Measurements from ENCODE around the gene GABRD. TPM values are rescaled to one million over a fixed set of nuclear protein-coding genes. Genes with fewer than 3 reads are reported as not detected.

The GABRD gene
- total RNA-seq, 1 donor from 2014 or later: not detected

- no peak for TF ChIP-seq CTCF (IDR thresholded peaks at IDR 0.05; ENCODE audit: insufficient read depth, low read depth, low read length)
- TF ChIP-seq EZH2 (IDR thresholded peaks at IDR 0.05; ENCODE audit: insufficient read depth, low read length): no peak
- H3K4me2 ChIP-seq (ENCODE audit: low read length): no peak overlapping the region
- H3K27me3 Mint-ChIP-seq (ENCODE audit: low read depth, unreplicated experiment): no peaks in the 10 kb centered on the region
- peaks cover 3% of the 10 kb centered on the region for H3K27me3 ChIP-seq (ENCODE audit: insufficient read depth, low read length)
- H3K36me3 ChIP-seq (ENCODE audit: insufficient read depth, low read length): no peaks in the 10 kb centered on the region
- peaks cover 17% of the 10 kb centered on the region for H3K9me3 ChIP-seq (ENCODE audit: insufficient read depth, low read depth, low read length)
- H3K27ac Mint-ChIP-seq (ENCODE audit: unreplicated experiment): no peak overlapping the region
- H2AFZ ChIP-seq (ENCODE audit: low read depth, low read length): no peak overlapping the region
- no peaks in the 10 kb centered on the region for H3K4me1 Mint-ChIP-seq (ENCODE audit: low read depth, unreplicated experiment)
- H3K9me3 Mint-ChIP-seq (ENCODE audit: unreplicated experiment): peaks cover 13% of the 10 kb centered on the region
- no peak overlapping the region for H3K9ac ChIP-seq (ENCODE audit: low read length)
- no peak overlapping the region for H3K27ac ChIP-seq (ENCODE audit: low read depth, low read length)
- no peaks in the 10 kb centered on the region for H4K20me1 ChIP-seq (ENCODE audit: insufficient read depth, low read length)
- DNase-seq (ENCODE audit: low read depth) (no peak), FAIRE-seq (no peak)
- no peaks in the 10 kb centered on the region for H3K4me1 ChIP-seq (ENCODE audit: insufficient read depth, low read length)
- peaks cover 36% of the 10 kb centered on the region for H3K36me3 Mint-ChIP-seq (ENCODE audit: low read depth, unreplicated experiment)
- H3K79me2 ChIP-seq (ENCODE audit: insufficient read depth, low read length): no peaks in the 10 kb centered on the region
- no peak overlapping the region for H3K4me3 ChIP-seq (ENCODE audit: insufficient read depth, low read depth, low read length)
- H3K4me3 Mint-ChIP-seq (ENCODE audit: unreplicated experiment): no peak overlapping the region
These were observed 56.0 kb downstream of the GABRD start for GRCh38 chr1:2074944-2075740.

GRCh38 chr1:2076826-2077225 lies 57.7 kb downstream of the GABRD start:
- no peak for DNase-seq (ENCODE audit: low read depth)
- no peak overlapping the region for H3K27ac ChIP-seq (ENCODE audit: low read depth, low read length)
- TF ChIP-seq CTCF (IDR thresholded peaks at IDR 0.05; ENCODE audit: insufficient read depth, low read depth, low read length): no peak
- TF ChIP-seq EZH2 (IDR thresholded peaks at IDR 0.05; ENCODE audit: insufficient read depth, low read length): no peak
- peaks cover 42% of the 10 kb centered on the region for H3K36me3 Mint-ChIP-seq (ENCODE audit: low read depth, unreplicated experiment)
- no peaks in the 10 kb centered on the region for H3K27me3 Mint-ChIP-seq (ENCODE audit: low read depth, unreplicated experiment)
- no peak for FAIRE-seq
- H3K4me3 Mint-ChIP-seq (ENCODE audit: unreplicated experiment): no peak overlapping the region
- peaks cover 17% of the 10 kb centered on the region for H3K9me3 ChIP-seq (ENCODE audit: insufficient read depth, low read depth, low read length)
- no peaks in the 10 kb centered on the region for H3K36me3 ChIP-seq (ENCODE audit: insufficient read depth, low read length)
- H2AFZ ChIP-seq (ENCODE audit: low read depth, low read length): no peak overlapping the region
- no peaks in the 10 kb centered on the region for H3K79me2 ChIP-seq (ENCODE audit: insufficient read depth, low read length)
- peak overlapping the region; percentile 41 for H3K27ac Mint-ChIP-seq (ENCODE audit: unreplicated experiment)
- H3K9ac ChIP-seq (ENCODE audit: low read length): no peak overlapping the region
- H3K4me2 ChIP-seq (ENCODE audit: low read length): no peak overlapping the region
- peaks cover 13% of the 10 kb centered on the region for H3K9me3 Mint-ChIP-seq (ENCODE audit: unreplicated experiment)
- H3K27me3 ChIP-seq (ENCODE audit: insufficient read depth, low read length): peaks cover 3% of the 10 kb centered on the region
- H4K20me1 ChIP-seq (ENCODE audit: insufficient read depth, low read length): no peaks in the 10 kb centered on the region
- H3K4me3 ChIP-seq (ENCODE audit: insufficient read depth, low read depth, low read length): no peak overlapping the region
- no peaks in the 10 kb centered on the region for H3K4me1 Mint-ChIP-seq (ENCODE audit: low read depth, unreplicated experiment)
- no peaks in the 10 kb centered on the region for H3K4me1 ChIP-seq (ENCODE audit: insufficient read depth, low read length)

GRCh38 chr1:2078170-2078569 lies 59.0 kb downstream of the GABRD start:
- Histone ChIP-seq H3K27ac (ENCODE audit: low read depth, low read length) (no peak overlapping the region), H3K4me1 (ENCODE audit: insufficient read depth, low read length) (no peaks in the 10 kb centered on the region), H3K9me3 (ENCODE audit: insufficient read depth, low read depth, low read length) (peaks cover 17% of the 10 kb centered on the region), H4K20me1 (ENCODE audit: insufficient read depth, low read length) (no peaks in the 10 kb centered on the region), H3K27me3 (ENCODE audit: insufficient read depth, low read length) (peaks cover 3% of the 10 kb centered on the region), H3K36me3 (ENCODE audit: insufficient read depth, low read length) (no peaks in the 10 kb centered on the region), H3K79me2 (ENCODE audit: insufficient read depth, low read length) (no peaks in the 10 kb centered on the region), H3K4me2 (ENCODE audit: low read length) (no peak overlapping the region), H2AFZ (ENCODE audit: low read depth, low read length) (no peak overlapping the region), H3K4me3 (ENCODE audit: insufficient read depth, low read depth, low read length) (no peak overlapping the region), H3K9ac (ENCODE audit: low read length) (no peak overlapping the region)
- TF ChIP-seq EZH2 (IDR thresholded peaks at IDR 0.05; ENCODE audit: insufficient read depth, low read length) (no peak), CTCF (IDR thresholded peaks at IDR 0.05; ENCODE audit: insufficient read depth, low read depth, low read length) (no peak)
- Mint-ChIP-seq H3K9me3 (ENCODE audit: unreplicated experiment) (peaks cover 13% of the 10 kb centered on the region), H3K27ac (ENCODE audit: unreplicated experiment) (no peak overlapping the region), H3K4me3 (ENCODE audit: unreplicated experiment) (no peak overlapping the region), H3K36me3 (ENCODE audit: low read depth, unreplicated experiment) (peaks cover 45% of the 10 kb centered on the region), H3K4me1 (ENCODE audit: low read depth, unreplicated experiment) (no peaks in the 10 kb centered on the region), H3K27me3 (ENCODE audit: low read depth, unreplicated experiment) (no peaks in the 10 kb centered on the region)
- no peak for FAIRE-seq
- no peak for DNase-seq (ENCODE audit: low read depth)
